ENCODE measurements around the gene VAMP1.
"Not testable (repeated sequence)": the region's sequence is repeated elsewhere in the genome, so short reads cannot be mapped to it uniquely, and the experiment has no call there.

VAMP1 gene

DNA sequence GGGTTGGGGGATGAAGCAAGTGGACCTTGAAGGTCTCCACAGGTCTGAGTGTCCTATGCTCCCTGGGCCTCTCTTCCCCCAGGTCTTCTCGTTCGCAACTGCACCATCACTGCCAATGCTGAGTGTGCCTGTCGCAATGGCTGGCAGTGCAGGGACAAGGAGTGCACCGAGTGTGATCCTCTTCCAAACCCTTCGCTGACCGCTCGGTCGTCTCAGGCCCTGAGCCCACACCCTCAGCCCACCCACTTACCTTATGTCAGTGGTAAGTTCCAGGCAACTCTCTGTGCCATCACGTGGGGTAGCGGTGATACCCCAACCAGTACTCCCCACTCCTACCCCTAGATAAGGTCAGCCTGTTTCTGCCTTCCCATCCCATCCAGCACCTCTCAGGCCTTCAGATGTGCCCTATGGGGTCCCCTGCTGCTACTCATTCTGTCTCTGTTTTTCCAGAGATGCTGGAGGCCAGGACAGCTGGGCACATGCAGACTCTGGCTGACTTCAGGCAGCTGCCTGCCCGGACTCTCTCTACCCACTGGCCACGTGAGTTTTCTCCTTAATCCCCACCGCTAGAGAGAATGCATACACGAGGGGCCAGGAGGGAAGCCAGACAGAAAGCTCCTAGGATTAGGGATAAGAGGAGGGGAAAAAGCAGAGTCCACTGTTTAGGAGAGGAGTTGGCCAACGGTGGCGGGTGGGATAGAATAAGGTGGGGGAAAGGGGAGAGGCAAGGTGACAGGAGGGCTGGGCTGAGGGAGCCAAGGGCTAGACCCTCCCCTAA, 20.2 kb downstream of the VAMP1 start:
- DNase-seq: no peak

DNA sequence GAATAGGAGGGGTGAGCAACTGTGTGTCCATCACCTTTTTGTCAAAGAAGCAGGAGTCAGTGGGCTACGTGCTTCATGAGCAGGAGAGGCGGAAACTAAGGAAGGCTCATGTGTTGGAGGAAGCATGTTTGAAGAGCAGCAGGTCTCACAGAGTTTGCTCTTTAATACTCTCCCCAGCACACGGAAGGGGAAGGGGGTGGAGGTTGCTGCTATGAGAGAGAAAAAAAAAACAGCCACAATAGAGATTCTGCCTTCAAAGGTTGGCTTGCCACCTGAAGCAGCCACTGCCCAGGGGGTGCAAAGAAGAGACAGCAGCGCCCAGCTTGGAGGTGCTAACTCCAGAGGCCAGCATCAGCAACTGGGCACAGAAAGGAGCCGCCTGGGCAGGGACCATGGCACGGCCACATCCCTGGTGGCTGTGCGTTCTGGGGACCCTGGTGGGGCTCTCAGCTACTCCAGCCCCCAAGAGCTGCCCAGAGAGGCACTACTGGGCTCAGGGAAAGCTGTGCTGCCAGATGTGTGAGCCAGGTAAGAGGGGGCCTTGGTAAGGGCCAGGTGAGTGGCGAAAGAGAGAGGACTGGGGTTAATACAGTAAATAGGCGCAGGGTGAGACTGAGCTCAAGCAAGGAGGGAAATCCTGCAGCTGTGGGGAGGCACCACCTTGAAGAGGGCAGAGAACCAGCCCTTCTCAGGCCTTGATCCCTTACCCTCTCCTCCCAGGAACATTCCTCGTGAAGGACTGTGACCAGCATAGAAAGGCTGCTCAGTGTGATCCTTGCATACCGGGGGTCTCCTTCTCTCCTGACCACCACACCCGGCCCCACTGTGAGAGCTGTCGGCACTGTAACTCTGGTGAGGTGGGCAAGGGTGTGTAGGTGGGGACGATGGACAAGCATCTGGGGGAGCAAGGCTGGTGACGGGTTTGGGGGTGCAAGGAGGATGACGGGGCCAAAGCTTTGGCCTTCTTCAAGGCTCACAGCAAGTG, 25.5 kb downstream of the VAMP1 start, which contains the start of gene CD27:
TSS of gene CD27 (plus strand) at position 252 of the 985 bp plus-strand sequence. CDS start at position 393, 141 bp downstream.
- DNase-seq: no peak

DNA sequence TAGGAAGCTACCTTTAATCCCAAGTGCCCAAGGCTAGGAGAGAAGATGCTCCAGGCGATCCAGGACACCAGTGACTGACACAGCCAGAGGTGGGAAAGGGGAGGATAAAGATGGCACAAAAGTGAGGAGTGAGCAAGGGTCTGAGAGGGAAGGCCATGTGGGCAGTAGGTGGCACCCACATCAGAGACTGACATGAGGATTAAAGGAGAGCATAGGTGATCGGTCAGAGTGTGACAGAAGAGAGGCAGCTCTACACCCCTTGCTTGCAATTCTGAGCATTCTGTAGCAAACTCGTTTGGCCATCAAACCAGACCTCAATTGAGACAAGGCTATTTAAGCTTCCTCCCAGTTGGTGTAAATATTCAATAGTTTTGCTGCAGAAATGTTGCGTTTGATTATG, 26.4 kb downstream of the VAMP1 start:
- DNase-seq: no peak

DNA sequence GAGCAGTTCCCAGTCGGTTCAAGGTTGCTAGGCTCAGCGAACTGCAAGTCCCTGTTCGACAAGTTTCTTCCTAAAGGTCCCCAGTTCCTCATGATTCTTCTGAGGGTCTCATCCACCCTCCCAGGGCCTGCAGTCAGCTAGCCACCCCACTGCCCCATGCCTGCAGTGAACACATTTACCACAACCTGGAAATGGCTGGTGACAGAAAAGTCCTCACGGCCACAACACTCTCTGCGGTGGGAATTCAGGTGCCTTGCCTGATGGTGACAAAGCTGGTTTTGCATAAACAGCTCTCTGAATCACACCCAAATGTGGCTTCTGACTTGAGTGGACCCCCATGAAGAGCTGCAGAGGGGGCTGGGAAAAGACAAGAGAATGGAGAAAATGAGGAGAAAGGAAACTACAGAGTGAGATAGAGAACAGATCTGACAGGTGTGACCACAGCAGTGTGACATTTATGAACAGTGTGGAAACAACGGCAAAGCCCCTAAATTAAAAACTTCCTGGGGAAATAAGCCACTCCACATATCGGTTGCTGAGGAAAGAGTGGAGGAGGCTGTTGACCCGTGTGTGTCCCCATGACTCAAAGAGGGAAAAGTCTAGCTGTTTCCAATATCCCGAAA, 27.0 kb downstream of the VAMP1 start:
- DNase-seq: no peak

DNA sequence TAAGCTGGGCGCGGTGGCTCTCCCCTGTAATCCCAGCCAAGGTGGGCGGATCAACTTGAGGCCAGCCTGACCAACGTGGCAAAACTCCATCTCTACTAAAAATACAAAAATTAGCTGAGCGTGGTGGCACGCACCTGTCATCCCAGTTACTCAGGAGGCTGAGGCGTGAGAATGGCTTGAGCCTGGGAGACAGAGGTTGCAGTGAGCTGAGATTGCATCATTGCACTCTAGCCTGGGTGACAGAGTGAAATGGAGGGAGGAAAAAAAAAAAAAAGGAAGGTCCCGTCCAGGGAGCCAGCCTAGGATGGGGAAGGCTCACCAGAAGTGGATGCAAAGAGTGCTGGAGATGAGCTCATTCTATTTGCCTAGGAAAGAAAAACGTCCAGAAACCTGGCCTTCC, 27.6 kb downstream of the VAMP1 start:
- DNase-seq: no peak

DNA sequence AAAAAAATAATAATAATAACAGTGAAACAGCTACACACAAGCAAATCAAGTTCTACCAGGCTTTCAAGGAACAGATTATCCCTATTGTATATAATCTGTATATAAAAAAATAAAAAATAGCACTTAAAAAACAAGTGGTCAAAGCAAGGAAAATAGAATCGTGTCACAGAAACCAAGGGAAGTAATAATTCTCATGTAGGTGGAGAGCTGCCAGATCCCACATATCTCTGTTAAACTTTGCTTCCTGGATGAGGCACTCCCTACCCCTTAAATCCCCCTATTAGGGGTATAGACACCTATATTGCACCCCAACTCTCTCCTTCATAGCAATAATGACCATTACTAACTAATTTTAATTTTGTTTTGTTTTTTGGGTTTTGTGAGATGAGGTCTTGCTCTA, 30.1 kb downstream of the VAMP1 start:
- DNase-seq: no peak

DNA sequence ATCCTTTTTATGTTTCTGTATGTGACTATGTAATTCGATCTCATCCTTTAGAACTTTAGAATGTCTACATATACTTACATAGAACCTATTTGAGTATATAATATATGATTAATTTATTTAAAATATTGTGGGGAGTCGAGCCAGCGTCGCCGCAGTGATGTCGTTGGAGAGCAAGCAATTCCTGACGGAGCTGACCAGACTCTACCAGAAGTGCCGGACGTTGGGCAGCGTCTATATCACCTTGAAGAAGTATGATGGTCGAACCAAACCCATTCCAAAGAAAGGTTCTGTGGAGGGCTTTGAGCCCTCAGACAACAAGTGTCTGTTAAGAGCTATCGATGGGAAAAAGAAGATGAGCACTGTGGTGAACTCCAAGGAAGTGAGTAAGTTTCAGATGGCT, 32.1 kb downstream of the VAMP1 start:
- DNase-seq: no peak

DNA sequence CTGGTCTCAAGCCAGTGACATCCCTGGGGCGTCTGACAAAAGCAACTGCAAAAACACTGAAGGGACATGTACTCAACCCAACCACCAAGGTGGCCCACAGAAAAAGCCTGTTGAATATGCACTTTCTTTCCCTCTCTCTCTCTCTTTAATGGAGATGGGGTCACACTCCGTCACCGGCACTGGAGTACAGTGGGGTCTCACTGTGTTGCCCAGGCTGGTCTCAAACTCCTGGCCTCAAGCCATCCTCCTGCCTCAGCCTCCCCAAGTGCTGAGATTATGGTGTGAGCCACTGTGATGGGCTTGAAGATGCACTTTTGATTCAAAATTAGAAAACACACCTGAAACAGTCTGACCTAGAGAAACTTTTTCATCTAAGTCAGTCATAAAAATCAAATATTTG, 32.9 kb downstream of the VAMP1 start:
- DNase-seq: no peak

DNA sequence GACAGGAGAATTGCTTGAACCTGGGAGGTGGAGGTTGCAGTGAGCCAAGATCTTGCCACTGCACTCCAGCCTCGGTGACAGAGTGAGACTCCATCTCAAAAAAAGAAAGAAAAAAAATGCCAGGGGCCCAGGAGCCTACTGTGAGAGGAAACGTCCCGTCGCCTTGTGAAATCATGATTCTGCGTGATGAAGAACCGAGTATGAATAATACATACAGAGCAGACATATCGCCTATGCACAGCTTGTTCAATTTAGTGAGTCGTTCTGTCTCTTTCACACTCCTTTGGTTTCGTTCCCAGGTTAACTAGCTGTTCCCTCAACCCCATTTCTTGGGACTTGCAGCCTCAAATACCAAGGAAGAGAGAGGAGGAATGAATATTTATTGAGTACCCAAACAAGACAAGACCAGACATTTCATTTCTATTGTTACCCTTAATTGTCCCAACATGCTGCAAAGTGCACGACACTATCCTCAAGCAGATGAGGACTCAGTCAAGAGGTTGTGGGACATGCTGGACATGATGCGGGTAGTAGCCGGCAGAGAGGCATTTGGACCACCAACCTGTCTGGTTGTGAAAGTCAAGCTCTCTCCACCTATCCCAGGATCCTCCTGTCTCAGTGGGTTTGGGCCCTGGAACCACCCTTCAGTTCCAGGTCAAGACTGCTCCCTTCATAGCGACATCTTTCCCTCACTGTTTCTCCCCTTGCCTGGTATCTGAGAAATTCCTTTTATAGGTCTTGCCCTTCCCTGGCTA, 34.3 kb downstream of the VAMP1 start:
- DNase-seq: no peak

DNA sequence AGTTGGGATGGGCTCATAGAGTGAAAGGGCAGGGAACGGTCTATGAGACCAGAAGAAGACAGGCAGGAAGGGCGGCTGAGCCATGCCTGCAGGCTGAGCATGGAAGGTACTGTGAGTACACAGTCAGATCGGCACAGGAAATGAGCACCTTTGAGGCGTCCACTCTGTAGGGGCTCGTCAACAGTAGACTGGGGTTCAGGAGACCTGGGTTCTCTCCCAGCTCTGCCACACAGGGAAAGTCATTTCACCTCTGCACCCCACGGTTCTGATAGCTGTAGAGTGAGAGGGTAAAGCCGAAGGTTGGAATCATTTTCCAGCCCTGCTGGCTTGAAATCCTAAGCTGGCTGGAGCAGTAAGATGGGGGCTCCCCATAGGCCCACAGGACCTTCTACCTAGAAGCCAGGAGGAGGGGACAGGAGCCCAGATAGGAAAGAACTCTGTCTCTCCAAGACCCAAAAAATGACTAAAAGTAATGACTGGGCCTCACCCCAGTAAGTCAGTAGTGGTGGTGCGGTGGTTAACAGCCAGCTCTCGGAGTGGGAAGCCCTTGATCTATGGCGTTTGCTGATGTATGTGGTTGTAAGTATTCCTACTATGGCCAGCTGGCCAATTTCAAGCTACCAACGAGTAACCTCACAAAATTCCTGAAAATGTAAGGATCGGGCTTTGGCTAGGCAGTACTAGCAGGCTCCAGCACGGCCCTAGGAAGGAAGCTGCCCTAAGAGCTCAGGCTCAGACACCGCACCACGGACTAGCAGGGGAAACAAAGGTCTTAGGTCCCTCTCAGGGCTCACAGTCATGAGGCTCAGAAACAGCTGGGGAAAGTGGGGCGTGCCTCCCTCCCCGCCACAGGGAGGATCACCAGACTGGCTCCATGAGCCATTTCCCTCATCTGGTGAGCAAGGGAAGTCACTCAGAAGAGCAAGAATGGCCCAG, 36.0 kb downstream of the VAMP1 start:
- DNase-seq: no peak

DNA sequence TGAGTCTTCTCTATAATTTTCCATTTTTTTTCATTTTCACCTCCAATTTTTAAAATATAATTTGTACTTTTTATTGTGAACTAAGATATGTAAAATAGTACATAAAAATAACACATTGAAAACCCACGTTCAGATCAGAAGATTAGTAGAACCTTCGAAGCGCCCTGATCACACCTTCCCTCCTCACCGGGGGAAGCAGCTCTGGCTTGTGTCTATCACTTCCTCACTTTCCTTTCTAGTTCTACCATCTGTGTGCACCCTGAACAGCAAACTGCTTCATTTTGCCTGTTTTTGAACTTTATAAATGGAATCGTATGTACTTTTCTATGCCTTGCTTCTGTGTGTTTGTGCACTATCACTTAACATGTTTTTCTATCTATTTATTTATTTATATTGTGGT, 37.5 kb downstream of the VAMP1 start:
- DNase-seq: no peak

DNA sequence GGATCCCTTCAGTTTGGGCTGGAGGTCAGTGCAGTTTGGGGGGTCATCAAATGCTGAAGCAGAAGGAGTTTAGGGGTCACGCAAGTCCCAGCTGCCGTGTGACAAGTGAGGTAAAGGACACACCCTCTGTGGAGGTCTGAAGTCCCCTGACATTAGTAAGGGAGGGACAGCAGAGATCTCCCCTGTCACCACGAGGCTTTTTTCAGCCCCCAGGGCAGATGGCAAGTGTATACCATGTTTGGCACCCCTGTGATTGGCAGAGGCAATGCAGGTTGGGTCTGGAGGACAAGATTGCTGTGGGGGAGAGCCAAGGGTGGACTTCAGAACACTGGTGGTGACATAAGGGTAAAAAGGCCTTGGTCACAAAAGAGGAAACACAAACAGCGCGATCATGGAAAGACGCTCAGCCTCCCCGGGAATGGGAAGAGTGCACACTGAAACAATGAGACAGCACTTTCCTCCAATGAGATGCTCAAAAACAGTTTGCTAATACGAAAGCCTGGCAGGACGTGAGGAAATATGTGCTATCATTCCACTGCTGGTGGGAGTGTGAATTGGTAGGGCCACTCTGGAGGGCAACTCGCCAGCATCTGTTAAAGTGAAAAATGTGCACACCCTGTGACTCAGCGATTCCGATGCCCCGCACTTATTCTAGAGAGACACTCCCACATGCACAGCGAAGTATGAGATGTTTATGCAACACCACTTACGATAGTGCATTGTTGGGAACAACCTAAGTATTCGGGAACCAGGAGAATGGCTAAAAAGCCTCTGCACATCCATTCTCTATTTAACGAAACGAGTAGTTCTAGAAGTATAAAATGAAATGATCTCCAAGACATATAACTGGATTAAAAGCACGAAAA, 40.1 kb downstream of the VAMP1 start:
- no peak for DNase-seq

DNA sequence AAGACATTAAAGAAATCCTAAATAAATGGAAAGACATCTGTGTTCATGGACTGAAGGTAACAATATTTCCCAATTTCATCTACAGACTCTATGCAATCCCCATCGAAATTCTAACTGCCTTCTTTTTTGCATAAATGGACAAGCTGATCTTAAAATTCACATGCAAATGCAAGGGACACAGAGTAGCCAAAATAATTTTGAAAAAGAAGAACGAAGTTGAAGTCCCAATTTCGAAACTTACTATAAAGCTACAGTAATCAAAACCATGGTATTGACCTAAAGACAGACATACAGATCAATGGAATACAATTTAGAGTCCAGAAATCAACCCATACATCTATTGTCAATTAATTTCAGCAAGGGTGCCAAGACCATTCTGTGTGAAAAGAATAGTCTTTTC, 42.2 kb downstream of the VAMP1 start:
- no peak for DNase-seq

DNA sequence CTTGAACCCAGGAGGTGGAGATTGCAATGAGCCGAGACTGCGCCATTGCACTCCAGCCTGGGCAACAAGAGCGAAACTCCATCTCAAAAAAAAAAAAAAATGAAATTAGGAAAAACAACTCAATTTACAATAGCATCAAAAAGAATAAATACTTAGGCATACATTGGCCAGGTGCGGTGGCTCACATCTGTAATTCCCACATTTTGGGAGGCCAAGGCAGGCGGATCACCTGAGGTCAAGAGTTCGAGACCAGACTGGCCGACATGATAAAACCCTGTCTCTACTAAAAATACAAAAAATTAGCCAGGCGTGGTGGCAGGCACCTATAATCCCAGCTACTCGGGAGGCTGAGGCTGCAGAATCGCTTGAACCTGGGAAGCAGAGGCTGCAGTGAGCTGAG, 42.7 kb downstream of the VAMP1 start:
- DNase-seq: not testable (repeated sequence)

DNA sequence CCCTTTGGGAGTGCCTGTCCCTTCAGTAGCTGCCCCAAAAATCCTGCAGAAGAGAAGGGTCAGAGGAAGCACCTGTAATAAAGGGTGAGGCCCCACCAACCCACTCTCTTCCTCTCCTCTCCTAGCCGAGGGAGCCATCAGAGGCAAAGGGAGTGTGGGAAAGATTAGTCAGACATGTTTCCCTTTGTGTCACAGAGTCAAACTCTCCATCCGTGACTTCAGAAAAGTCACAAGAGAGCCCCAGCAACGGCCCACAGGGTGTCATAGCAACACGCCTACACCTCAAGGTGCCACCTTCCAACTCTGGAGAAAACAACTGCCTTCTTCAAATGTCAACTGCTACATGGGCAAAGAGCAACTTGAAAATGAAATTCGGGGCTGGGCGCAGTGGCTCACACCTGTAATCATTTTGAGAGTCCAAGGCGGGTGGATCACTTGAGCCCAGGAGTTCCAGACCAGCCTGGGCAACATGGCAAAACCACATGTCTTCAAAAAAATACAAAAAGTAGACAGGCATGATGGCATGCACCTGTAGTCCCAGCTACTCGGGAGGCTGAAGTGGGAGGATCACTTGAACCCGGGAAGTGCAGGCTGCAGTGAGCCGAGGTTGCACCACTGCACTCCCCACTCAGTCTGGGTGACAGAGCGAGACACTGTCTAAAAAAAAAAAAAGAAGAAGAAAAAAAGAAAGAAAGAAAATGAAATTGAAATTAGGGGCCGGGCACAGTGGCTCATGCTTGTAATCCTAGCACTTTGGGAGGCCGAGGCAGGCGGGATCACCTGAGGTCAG, 43.4 kb downstream of the VAMP1 start:
- DNase-seq: no peak

DNA sequence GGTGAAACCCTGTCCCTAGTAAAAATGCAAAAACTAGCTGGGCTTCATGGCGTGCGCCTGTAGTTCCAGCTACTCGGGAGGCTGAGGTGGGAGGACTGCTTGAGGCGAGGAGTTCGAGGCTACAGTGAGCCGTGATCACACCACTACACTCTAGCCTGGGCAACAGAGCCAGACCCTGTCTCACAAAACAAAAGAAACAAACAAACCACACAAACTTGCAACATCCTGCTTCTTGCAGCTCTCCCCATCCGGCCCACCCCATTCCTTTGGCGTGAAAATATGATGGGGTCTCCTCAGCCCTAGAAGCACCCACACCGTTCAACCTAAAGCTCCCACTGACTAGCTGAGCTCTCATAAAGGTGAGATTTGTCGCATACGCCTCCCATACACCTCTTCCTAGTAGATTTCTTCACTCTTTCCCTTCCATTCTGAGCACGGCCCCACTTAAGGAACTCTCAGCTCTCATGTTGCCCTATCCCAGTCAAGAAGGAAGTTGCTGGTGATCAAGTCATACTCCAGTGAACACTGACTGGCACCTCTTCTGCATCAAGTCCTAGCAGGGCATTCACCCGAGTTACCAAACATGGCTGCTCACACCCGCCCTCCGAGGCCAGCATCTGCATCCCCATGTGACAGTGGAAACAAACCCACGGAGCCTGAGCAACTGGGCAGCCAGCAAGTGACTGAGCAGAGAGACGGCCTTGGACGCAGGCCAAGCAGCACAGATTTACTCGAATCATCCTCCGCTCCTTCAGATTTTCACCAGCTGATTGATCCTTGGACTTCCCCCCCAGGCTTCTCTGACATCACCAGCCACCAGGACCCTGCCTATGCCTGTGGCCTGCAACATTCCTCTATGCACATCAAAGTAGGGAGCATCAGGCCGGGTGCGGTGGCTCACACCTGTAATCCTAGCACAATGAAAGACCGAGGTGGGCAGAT, 44.6 kb downstream of the VAMP1 start:
- no peak for DNase-seq

DNA sequence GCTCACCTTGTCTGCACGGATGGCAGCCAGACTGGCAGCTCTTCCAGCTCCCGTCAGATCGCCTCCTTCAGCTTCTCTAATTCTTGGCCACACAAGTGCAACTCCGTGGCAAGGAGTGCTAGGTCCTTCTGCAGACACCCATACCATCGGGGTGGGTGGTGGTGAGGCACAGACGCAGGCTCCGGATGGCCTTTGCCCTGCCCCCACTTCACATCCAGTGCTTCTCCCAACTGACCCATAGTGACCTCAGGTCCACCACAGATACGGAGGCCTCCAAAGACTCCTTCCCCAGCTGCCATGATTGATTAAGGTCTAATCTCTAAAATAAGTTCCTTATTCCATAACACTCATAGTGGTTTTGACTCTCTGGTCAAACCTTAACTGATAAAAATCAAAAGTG, 45.6 kb downstream of the VAMP1 start:
- no peak for DNase-seq

DNA sequence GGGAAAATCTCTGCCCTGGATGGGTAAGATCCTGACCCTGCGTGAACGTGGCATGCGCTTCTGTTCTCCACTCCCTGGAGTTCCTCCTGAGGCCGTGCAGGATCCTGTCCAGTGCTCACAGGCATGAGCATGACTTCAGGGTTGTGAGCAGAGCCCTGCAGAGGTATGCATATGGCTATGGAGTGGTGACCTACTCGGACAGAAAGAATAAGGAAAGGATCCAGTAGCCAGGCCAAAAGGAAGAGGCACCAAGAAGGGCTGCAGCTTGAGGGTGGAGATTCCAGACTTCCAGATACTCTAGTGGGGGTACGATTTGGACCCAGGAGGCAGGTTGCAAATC, 46.5 kb downstream of the VAMP1 start:
- no peak for DNase-seq
